GM12801 (cell line): ENCODE data around the gene NOC2L.

ENCODE experiments used
- TF ChIP-seq, protein P1 (sequence below): IDR thresholded peaks from one replicate; pipeline ENCODE4 v1.5.1; 2011; ENCODE audit warnings: control low read depth; ENCODE audit not compliant: insufficient read length; ENCODE audit errors: extremely low read depth

NOC2L gene

DNA sequence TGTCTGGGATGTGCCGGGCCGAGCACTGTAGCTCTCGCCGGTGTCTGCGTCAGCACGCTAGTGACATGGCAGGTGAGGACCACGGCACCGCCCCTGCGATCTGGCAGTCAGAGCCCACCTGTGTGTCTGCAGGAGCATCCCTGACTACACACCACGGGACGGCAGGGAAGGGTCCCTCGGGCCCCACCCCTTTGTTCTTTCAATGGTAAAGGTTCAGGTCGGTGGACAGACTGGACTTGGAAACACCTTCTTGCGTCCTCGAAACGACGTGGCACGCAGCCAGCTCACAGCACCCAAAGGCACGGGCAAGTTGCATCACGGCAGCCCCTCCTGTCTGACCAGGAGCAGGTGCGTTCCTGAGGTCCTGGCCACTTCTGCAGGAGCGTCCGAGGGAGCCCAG lies 39.0 kb downstream of the NOC2L start:
- TF ChIP-seq, protein P1, sequence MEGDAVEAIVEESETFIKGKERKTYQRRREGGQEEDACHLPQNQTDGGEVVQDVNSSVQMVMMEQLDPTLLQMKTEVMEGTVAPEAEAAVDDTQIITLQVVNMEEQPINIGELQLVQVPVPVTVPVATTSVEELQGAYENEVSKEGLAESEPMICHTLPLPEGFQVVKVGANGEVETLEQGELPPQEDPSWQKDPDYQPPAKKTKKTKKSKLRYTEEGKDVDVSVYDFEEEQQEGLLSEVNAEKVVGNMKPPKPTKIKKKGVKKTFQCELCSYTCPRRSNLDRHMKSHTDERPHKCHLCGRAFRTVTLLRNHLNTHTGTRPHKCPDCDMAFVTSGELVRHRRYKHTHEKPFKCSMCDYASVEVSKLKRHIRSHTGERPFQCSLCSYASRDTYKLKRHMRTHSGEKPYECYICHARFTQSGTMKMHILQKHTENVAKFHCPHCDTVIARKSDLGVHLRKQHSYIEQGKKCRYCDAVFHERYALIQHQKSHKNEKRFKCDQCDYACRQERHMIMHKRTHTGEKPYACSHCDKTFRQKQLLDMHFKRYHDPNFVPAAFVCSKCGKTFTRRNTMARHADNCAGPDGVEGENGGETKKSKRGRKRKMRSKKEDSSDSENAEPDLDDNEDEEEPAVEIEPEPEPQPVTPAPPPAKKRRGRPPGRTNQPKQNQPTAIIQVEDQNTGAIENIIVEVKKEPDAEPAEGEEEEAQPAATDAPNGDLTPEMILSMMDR = no peak

DNA sequence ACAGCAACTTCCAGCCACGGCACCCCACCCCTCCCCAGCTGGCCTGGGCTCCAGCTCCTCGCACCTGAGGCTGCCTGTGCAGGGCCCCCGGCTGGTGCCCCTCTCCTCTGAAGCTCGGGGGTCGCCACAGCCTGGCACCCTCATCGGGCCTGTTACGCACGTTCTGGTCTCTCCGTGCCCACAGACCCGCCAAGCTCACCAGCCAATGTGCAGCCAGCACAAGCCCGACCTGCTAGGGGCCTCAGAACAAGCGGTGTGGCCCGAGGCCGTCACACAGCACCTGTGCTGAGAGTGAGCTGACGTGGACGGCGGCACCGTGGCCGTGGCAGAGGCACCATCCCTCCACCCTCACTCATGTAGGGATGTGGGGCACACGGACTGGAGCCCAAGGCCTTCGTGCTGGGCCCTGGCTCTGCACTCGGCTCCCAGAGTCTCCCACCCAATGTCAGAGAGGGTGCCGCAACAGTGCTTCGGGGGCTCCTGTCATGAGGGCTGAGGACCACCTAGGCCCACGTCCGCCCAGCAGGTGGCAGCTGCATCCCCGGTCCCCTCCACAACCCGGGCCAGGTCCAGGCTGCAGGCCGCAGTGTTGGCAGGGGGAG lies 39.7 kb downstream of the NOC2L start:
- TF ChIP-seq, protein P1 = no peak

DNA sequence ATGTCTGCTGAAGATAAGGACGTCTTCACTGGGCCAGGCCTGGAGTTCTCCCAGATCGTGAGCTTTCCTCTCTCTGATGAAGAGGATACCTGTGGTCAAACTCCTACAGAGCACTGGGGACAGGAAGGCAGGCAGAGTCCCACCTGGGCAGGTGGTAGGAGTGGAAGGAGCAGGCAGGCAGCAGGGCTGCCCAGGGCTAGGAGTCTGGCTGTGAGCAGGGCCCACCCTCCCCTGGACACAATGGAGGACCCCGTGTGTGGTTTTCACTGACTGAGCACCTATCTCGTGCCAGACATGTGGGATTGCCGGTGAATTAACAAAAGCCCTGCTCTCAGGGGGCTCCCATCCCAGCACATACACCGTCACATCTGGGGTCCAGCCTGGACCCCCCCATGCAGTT lies 40.2 kb downstream of the NOC2L start:
- TF ChIP-seq, protein P1 = no peak

DNA sequence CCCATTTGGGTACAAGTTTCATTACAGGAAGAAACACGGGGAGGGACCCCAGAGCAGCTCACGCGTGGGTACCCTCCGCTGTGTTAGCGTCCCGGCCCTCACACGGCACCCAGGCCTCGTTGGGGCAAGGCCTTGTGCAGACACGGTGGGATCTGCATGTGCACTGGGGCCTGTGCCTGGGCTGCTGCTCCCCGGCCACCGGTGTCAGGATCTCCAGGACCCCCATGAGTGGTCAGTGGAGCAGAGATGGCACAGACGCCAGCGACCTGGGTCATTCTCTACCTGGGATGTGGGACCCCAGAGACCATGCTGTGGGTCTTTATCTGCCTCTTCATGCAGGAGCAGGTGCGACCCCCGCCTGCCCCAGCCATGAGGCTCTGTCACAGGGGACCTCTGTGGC lies 40.7 kb downstream of the NOC2L start:
- TF ChIP-seq, protein P1 = no peak

DNA sequence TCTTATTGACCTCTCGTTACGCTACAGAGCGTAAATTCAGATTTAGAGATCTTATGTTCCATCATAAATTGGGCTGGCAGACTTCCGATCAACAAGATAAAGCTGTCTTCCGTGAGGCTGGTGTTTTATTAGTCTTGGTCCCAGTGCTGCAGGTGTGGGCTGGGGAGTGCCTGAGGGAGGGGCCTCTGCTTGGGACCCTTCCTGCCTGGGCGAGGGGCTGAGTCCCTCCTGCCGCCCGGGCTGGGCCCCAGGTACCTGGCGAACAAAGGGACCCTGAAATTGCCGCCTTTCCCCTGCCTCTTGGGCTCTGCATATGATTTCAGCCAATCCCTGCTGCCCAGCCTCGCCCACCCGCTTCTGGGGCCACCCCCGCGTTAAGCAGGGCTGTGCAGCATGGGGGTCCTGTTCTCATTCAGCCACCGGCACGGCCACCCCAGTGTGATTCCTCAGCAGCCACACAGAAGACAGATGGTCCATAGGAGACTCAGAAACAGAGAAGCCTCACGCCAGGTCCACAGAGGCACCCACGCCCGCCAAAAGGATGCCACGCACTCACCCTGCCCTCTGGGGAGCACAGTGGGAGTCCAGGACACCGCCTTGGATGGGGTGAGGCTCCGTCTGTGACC lies 41.5 kb downstream of the NOC2L start:
- TF ChIP-seq, protein P1 = no peak

DNA sequence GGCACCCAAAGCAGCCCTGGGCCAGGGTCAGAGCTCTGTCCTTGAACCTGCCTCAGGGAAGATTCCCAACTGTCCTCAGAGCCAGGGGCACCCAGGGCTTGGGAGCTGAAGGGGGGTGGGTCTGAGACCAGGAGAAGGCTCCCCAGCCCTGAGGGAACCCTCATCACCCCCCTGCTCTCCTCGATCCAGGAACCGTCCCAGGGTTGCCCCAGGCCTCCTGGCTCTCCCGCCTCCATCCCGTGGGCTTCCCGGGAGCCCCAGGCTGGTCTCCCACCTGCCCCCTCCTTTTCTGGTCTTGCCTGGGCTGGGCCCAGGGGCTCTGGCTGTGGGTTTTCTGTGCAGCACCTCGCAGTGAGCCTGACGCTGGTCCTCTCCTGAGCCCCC lies 42.0 kb downstream of the NOC2L start:
- TF ChIP-seq, protein P1 = no peak

DNA sequence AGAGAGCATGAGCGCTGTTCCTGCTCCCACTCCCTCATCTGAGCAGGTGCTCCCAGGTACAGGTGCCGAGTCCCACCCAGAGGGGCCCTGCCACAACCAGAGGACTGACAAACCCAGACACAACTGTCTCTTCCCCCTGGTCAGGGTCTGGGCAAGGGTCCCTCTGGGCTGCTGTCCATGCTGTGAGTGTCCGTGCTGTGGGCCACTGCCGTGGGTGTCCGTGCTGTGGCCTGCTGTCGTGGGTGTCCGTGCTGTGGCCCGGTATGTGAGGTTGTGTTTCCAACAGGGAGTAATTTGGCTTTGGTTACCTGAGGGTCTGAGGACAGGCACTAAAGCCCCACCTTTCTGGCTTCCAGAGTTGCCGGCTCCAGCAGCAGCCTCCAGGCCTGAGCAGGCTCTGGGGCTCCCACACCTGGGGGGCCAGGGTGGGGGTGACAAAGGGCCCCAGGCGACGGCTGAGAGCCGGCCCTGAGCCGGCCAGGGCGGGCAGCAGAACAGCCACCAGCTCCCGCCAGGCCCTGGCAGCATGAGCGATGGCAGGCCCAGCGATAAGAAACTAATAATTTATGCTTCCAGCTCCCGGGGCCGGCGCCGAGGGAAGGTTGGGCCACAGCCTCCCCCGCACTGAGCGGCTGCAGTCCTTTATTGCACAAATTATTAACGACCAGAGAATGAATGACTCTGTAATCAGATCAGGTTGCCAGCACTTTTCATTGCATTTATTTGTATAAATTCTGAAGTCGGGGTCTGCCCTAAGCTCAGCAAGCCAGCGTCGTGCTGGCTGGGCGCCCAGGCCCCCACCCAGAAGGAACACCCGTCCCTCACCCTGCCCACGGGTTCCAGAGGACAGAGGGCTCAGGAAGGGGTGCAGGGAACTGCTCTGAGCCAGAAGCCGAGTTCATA lies 42.6 kb downstream of the NOC2L start:
- TF ChIP-seq, protein P1 = no peak
